ENCODE data around the gene MZT2A. TPM values are rescaled to one million over a fixed set of nuclear protein-coding genes. Genes with fewer than 3 reads are reported as not detected.
A peak's percentile ranks its signal among the peaks of the same experiment; 100 is the strongest.
"Not testable (repeated sequence)": the region's sequence is repeated elsewhere in the genome, so short reads cannot be mapped to it uniquely, and the experiment has no call there.

MZT2A gene
- total RNA-seq, 1 donor from 2014 or later = 130 TPM

GRCh38 chr2:131495506-131495905, 3.3 kb upstream of the MZT2A start:
- Mint-ChIP-seq H3K4me1 (ENCODE audit: low read depth) (peaks cover 30% of the 10 kb centered on the region), H3K4me3 (ENCODE audit: low read depth) (peak overlapping the region; percentile 47), H3K36me3 (ENCODE audit: low read depth) (peaks cover 35% of the 10 kb centered on the region)
- H3K27me3 Mint-ChIP-seq (ENCODE audit: low read depth); H3K27ac Mint-ChIP-seq; DNase-seq (ENCODE audit: low spot score); H3K9me3 Mint-ChIP-seq; intact Hi-C loops (cut with micrococcal nuclease): not testable (repeated sequence)

- no peak for DNase-seq (ENCODE audit: low spot score)
- H3K9me3 Mint-ChIP-seq = no peaks in the 10 kb centered on the region
- intact Hi-C loops (cut with micrococcal nuclease) = loop anchor here (2.0 to 5.0 kb wide), 3 partner anchors 81 to 1311 kb away; partner anchors contain the start of genes IMP4, MZT2B and SMPD4
- H3K4me3 Mint-ChIP-seq (ENCODE audit: low read depth) = peak overlapping the region; percentile 99
- peak overlapping the region; percentile 98 for H3K27ac Mint-ChIP-seq
- peaks cover 35% of the 10 kb centered on the region for H3K36me3 Mint-ChIP-seq (ENCODE audit: low read depth)
- no peaks in the 10 kb centered on the region for H3K27me3 Mint-ChIP-seq (ENCODE audit: low read depth)
- H3K4me1 Mint-ChIP-seq (ENCODE audit: low read depth) = peaks cover 27% of the 10 kb centered on the region
These were observed 1.2 kb upstream of the MZT2A start for GRCh38 chr2:131493199-131493968.

GRCh38 chr2:131492418-131493198, 411 bp upstream of the MZT2A start:
- peak overlapping the region; percentile 99 for H3K4me3 Mint-ChIP-seq (ENCODE audit: low read depth)
- intact Hi-C loops (cut with micrococcal nuclease) = loop anchor here (1.0 to 5.0 kb wide), 5 partner anchors 35 to 1310 kb away; partner anchors contain the start of genes CCDC74A, IMP4, MZT2B and SMPD4
- H3K27me3 Mint-ChIP-seq (ENCODE audit: low read depth) = no peaks in the 10 kb centered on the region
- peaks cover 21% of the 10 kb centered on the region for H3K4me1 Mint-ChIP-seq (ENCODE audit: low read depth)
- peaks cover 34% of the 10 kb centered on the region for H3K36me3 Mint-ChIP-seq (ENCODE audit: low read depth)
- peak; percentile 90 for DNase-seq (ENCODE audit: low spot score)
- no peaks in the 10 kb centered on the region for H3K9me3 Mint-ChIP-seq
- H3K27ac Mint-ChIP-seq = peak overlapping the region; percentile 98

GRCh38 chr2:131491469-131491836, 744 bp downstream of the MZT2A start:
- H3K4me3 Mint-ChIP-seq (ENCODE audit: low read depth) = peak overlapping the region; percentile 87
- intact Hi-C loops (cut with micrococcal nuclease) = loop anchor here (5.0 kb wide), 1 partner anchor 1309 kb away; the partner anchor contains the start of genes MZT2B and SMPD4
- not testable (repeated sequence) for H3K9me3 Mint-ChIP-seq; H3K27me3 Mint-ChIP-seq (ENCODE audit: low read depth); DNase-seq (ENCODE audit: low spot score)
- H3K4me1 Mint-ChIP-seq (ENCODE audit: low read depth) = peaks cover 17% of the 10 kb centered on the region
- H3K36me3 Mint-ChIP-seq (ENCODE audit: low read depth) = peaks cover 34% of the 10 kb centered on the region
- peak overlapping the region; percentile 90 for H3K27ac Mint-ChIP-seq

GRCh38 chr2:131490616-131491468, 1.4 kb downstream of the MZT2A start:
- intact Hi-C loops (cut with micrococcal nuclease) = loop anchor here (5.0 kb wide), 1 partner anchor 1309 kb away; the partner anchor contains the start of genes MZT2B and SMPD4
- H3K9me3 Mint-ChIP-seq; H3K27me3 Mint-ChIP-seq (ENCODE audit: low read depth): not testable (repeated sequence)
- Mint-ChIP-seq H3K4me3 (ENCODE audit: low read depth) (peak overlapping the region; percentile 87), H3K27ac (peak overlapping the region; percentile 90), H3K36me3 (ENCODE audit: low read depth) (peaks cover 34% of the 10 kb centered on the region), H3K4me1 (ENCODE audit: low read depth) (peaks cover 16% of the 10 kb centered on the region)
- DNase-seq (ENCODE audit: low spot score) = peak; percentile 25

- H3K36me3 Mint-ChIP-seq (ENCODE audit: low read depth) = peaks cover 34% of the 10 kb centered on the region
- H3K27me3 Mint-ChIP-seq (ENCODE audit: low read depth) = no peaks in the 10 kb centered on the region
- no peak overlapping the region for H3K27ac Mint-ChIP-seq
- intact Hi-C loops (cut with micrococcal nuclease) = no loop called here
- DNase-seq (ENCODE audit: low spot score) = no peak
- H3K9me3 Mint-ChIP-seq = no peaks in the 10 kb centered on the region
- no peak overlapping the region for H3K4me3 Mint-ChIP-seq (ENCODE audit: low read depth)
- peaks cover 4% of the 10 kb centered on the region for H3K4me1 Mint-ChIP-seq (ENCODE audit: low read depth)
These were observed 3.6 kb downstream of the MZT2A start for GRCh38 chr2:131488306-131489205.

DNA sequence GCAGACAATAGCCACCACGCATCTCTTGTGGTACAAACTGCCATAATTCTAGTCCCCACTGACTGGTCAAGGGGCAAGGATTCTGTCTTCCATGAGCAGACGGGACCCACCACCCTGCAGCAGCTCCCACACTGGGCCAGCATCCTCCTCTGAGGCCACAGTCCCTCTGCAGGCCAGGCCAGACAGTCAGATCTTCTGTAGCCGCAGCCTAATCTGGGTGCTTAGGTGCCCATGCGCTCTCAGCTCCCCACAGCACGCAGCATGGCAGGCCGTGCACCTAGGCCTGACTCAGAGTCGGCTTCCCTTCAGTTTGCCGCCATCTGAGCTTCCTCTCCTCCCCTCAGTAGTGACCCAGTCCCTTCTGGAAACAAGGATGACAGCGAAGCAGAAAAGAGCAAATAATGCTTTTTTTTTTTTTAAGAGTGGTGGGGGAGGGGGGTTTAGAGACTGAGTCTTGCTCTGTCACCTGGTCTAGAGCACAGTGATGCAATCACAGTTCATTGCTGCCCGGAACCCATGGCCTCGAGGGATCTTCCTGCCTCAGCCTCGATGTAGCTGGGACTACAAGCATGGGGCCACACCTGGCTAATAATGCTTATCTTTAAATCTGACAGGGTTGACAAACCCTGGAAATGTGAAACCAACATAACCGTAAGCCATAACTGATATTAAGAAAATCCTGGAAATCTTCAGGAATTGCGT, 5.8 kb downstream of the MZT2A start:
- DNase-seq (ENCODE audit: low spot score); H3K27ac Mint-ChIP-seq; H3K4me3 Mint-ChIP-seq (ENCODE audit: low read depth); H3K9me3 Mint-ChIP-seq; H3K27me3 Mint-ChIP-seq (ENCODE audit: low read depth); H3K4me1 Mint-ChIP-seq (ENCODE audit: low read depth); intact Hi-C loops (cut with micrococcal nuclease): not testable (repeated sequence)
- peaks cover 30% of the 10 kb centered on the region for H3K36me3 Mint-ChIP-seq (ENCODE audit: low read depth)

DNA sequence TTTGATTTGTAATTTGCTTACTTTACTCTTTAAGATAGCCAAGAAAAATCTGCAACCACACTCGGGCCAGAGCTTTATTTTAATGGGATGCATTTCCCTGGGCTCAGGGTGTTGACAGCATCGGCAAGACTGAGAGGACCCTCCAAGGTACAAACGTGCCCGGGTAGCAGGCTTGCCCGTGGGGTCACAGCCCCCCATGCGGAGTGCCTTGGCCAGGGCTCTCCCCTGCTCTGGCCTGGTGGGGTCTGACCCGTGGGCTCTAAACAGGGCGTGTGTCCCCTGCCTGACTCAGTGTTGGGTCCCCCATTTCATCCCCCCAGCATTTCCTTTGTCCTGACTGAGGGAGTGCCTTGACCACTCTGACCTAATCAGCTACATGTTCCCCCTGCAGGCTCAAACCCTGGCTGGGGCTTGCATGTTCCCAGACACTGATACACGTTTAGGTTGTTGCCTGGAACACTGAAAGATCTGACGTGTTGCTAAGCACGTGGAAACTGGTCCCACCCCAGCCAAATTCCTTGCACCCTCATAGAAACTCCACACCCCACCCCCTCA, 7.2 kb downstream of the MZT2A start:
- DNase-seq (ENCODE audit: low spot score); H3K27ac Mint-ChIP-seq: not testable (repeated sequence)

GRCh38 chr2:131483981-131484820, 8.0 kb downstream of the MZT2A start:
- not testable (repeated sequence) for H3K4me1 Mint-ChIP-seq (ENCODE audit: low read depth); DNase-seq (ENCODE audit: low spot score); H3K27me3 Mint-ChIP-seq (ENCODE audit: low read depth)

More for the DNA sequence above, 7.2 kb downstream of the MZT2A start:
- H3K4me3 Mint-ChIP-seq (ENCODE audit: low read depth); H3K4me1 Mint-ChIP-seq (ENCODE audit: low read depth); intact Hi-C loops (cut with micrococcal nuclease); H3K27me3 Mint-ChIP-seq (ENCODE audit: low read depth); H3K9me3 Mint-ChIP-seq: not testable (repeated sequence)
- peaks cover 17% of the 10 kb centered on the region for H3K36me3 Mint-ChIP-seq (ENCODE audit: low read depth)

GRCh38 chr2:131482506-131483155, 9.6 kb downstream of the MZT2A start:
- H3K9me3 Mint-ChIP-seq; intact Hi-C loops (cut with micrococcal nuclease); H3K27me3 Mint-ChIP-seq (ENCODE audit: low read depth); H3K36me3 Mint-ChIP-seq (ENCODE audit: low read depth); H3K4me1 Mint-ChIP-seq (ENCODE audit: low read depth); H3K27ac Mint-ChIP-seq; DNase-seq (ENCODE audit: low spot score); H3K4me3 Mint-ChIP-seq (ENCODE audit: low read depth): not testable (repeated sequence)

More at GRCh38 chr2:131483981-131484820, 8.0 kb downstream of the MZT2A start:
- H3K27ac Mint-ChIP-seq; H3K9me3 Mint-ChIP-seq; H3K4me3 Mint-ChIP-seq (ENCODE audit: low read depth); intact Hi-C loops (cut with micrococcal nuclease): not testable (repeated sequence)
- H3K36me3 Mint-ChIP-seq (ENCODE audit: low read depth) = peaks cover 12% of the 10 kb centered on the region
